Nephron progenitor cell (in vitro differentiated cells): ENCODE data around the gene LYPD4.
A peak's percentile ranks its signal among the peaks of the same experiment; 100 is the strongest.

Source experiments
- DNase-seq: peaks from one replicate; pipeline ENCODE4 v3.0.0; 2021
- H3K27ac Mint-ChIP-seq: 2 replicates; pipeline ENCODE4 v1.8.0; 2021; ENCODE audit warnings: mild to moderate bottlenecking, moderate library complexity, mixed read lengths
- H3K27me3 Mint-ChIP-seq: 2 replicates; pipeline ENCODE4 v1.8.0; 2021; ENCODE audit warnings: mild to moderate bottlenecking, low read depth, mixed read lengths; ENCODE audit not compliant: poor library complexity
- H3K36me3 Mint-ChIP-seq: 2 replicates; pipeline ENCODE4 v1.8.0; 2021; ENCODE audit warnings: low read depth, mixed read lengths
- H3K4me1 Mint-ChIP-seq: 2 replicates; pipeline ENCODE4 v1.8.0; 2021; ENCODE audit warnings: mixed read lengths
- H3K4me3 Mint-ChIP-seq: 2 replicates; pipeline ENCODE4 v1.8.0; 2021; ENCODE audit warnings: mild to moderate bottlenecking, moderate library complexity, mixed read lengths
- H3K9me3 Mint-ChIP-seq: 2 replicates; pipeline ENCODE4 v1.8.0; 2021; ENCODE audit warnings: mild to moderate bottlenecking, moderate library complexity, mixed read lengths
- CTCF ChIP-seq: fragments of 200-600 bp; sonication (generic); IDR thresholded peaks from 2 replicates; pipeline ENCODE4 v1.5.0; 2021; ENCODE audit warnings: antibody characterized with exemption

Gene LYPD4

GRCh38 chr19:41837981-41838708, 6.3 kb downstream of the LYPD4 start:
- Mint-ChIP-seq H3K36me3 (no peaks in the 10 kb centered on the region), H3K27ac (no peak overlapping the region), H3K27me3 (peaks cover 41% of the 10 kb centered on the region), H3K9me3 (peaks cover 6% of the 10 kb centered on the region), H3K4me1 (no peaks in the 10 kb centered on the region), H3K4me3 (no peak overlapping the region)
- TF ChIP-seq CTCF = no peak
- no peak for DNase-seq

- Mint-ChIP-seq H3K27ac (no peak overlapping the region), H3K27me3 (peaks cover 18% of the 10 kb centered on the region), H3K4me1 (no peaks in the 10 kb centered on the region), H3K9me3 (peaks cover 40% of the 10 kb centered on the region), H3K36me3 (no peaks in the 10 kb centered on the region), H3K4me3 (no peak overlapping the region)
- TF ChIP-seq CTCF = peak; percentile 22
- peak; percentile 22 for DNase-seq
Observed at GRCh38 chr19:41821003-41821735, 23.3 kb downstream of the LYPD4 start.

GRCh38 chr19:41816761-41817160, 27.7 kb downstream of the LYPD4 start:
- Mint-ChIP-seq H3K4me1 (no peaks in the 10 kb centered on the region), H3K27ac (no peak overlapping the region), H3K36me3 (no peaks in the 10 kb centered on the region), H3K9me3 (peaks cover 50% of the 10 kb centered on the region), H3K27me3 (peaks cover 9% of the 10 kb centered on the region), H3K4me3 (no peak overlapping the region)
- no peak for TF ChIP-seq CTCF
- DNase-seq = no peak

- no peak overlapping the region for H3K4me3 Mint-ChIP-seq
- TF ChIP-seq CTCF = no peak
- H3K27me3 Mint-ChIP-seq = peaks cover 7% of the 10 kb centered on the region
- no peaks in the 10 kb centered on the region for H3K4me1 Mint-ChIP-seq
- no peak overlapping the region for H3K27ac Mint-ChIP-seq
- no peaks in the 10 kb centered on the region for H3K36me3 Mint-ChIP-seq
- DNase-seq = no peak
- H3K9me3 Mint-ChIP-seq = peaks cover 51% of the 10 kb centered on the region
Observed at GRCh38 chr19:41815301-41815700, 29.2 kb downstream of the LYPD4 start.

- Mint-ChIP-seq H3K36me3 (no peaks in the 10 kb centered on the region), H3K4me3 (no peak overlapping the region), H3K27ac (no peak overlapping the region), H3K4me1 (no peaks in the 10 kb centered on the region), H3K27me3 (peaks cover 5% of the 10 kb centered on the region), H3K9me3 (peaks cover 61% of the 10 kb centered on the region)
- no peak for TF ChIP-seq CTCF
- no peak for DNase-seq
Observed at GRCh38 chr19:41813911-41814310, 30.6 kb downstream of the LYPD4 start.
